RPMI8226 (cell line): ENCODE results near the gene IFRD2.

ENCODE experiments used
- DNase-seq: peaks from one replicate; pipeline ENCODE4 v3.0.0-alpha.2; 2015

Gene IFRD2, protein sequence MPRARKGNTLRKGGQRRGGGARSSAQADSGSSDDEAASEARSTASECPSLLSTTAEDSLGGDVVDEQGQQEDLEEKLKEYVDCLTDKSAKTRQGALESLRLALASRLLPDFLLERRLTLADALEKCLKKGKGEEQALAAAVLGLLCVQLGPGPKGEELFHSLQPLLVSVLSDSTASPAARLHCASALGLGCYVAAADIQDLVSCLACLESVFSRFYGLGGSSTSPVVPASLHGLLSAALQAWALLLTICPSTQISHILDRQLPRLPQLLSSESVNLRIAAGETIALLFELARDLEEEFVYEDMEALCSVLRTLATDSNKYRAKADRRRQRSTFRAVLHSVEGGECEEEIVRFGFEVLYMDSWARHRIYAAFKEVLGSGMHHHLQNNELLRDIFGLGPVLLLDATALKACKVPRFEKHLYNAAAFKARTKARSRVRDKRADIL

DNA sequence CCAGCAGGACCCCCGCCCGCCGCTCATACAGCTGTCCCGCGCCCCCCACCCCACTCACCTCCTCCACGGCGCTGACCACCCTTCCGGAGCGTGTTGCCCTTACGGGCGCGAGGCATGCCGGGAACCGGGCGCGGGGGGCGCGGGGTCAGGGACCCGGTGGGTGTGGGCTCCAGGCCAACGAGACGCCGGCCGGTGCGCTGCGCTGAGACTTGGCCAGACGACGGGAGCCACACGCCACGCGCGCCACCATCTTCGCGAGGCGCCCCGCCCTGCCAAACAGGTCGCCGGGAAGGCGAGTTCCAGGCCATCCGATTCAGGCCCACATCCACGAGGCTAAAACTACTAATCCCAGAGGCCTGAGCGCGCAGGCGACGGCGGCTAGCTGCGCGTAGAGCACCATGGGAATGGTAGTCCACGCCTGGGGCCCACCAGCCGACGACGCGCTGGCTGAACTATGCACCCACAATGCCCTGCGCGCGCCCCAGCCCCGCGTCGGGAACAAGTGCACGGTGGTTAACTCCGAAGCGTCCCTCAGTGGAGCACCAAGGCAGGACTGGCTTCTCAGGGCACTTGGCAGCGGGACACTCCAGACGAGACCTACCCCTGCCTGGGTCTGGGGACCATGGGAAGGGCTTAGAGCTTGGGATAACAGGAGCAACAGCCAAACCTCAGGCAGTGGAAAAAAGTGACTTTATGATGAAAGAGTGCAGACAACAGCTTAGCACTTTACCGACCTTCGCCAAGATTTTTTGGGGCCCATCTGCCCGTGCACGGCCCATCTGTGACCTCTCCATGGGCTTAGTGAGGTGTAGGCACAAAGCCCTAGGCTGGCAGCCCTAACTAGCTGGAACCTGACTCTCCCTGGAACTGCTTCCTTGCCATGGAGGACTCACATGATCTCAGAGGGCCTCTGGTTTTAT lies at the start of gene IFRD2:
Gene IFRD2 (minus strand): TSS at position 271 of the 920 bp plus-strand sequence. CDS start 155 bp downstream, at position 116.
- DNase-seq: peak; percentile 98

GRCh38 chr3:50341537-50341936 lies 49.3 kb upstream of the IFRD2 start:
- no peak for DNase-seq

- DNase-seq: peak; percentile 78
Measured at GRCh38 chr3:50340448-50341329, 48.5 kb upstream of the IFRD2 start, which contains the start of gene RASSF1. Gene RASSF1 (minus strand): TSS chr3:50340836. CDS start chr3:50340805, 31 bp downstream.

DNA sequence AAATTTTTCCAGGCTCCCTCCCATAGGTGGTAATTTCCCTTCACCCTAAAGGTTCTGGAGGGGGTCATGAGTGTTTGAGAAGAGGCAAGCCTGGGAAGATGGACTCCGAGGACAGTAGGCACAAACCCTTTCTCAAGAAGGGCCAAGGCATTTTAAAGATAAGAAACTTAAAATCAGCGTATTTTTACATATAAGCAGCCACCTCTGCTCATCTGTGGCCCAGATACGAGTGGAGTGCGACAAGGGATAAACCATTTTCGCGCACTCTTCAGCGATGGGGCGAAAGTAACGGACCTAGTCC lies 47.9 kb upstream of the IFRD2 start:
- no peak for DNase-seq

DNA sequence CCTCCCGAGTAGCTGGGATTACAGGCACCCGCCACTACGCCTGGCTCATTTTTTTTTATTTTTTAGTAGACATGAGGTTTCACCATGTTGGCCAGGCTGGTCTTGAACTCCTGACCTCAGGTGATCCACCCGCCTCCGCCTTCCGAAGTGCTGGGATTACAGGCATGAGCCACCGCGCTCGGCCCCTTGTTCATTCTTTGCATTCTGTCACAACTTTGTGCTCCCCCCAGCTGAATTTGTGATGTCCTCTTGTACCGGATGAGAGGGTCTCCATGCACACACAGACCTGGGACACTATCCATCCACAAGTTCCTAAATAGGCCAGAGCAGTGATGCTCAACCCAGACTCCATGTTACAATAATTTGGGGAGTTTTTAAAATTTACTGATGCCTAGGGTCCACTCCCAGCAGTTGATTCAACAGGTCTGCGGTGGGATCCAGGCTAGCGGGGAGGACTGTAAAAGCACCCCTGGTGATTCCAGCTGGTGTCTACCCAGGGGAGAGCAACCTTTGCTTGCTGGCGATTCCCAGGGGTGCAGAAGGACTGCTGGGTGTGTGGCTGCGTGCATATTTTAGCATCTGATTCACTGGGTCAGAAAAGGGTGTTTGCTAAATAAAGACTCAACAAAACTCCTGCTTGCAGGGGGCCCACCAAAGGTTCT lies 47.4 kb upstream of the IFRD2 start:
- peak; percentile 32 for DNase-seq

- peak; percentile 40 for DNase-seq
Measured at GRCh38 chr3:50338965-50339364, 46.7 kb upstream of the IFRD2 start.

GRCh38 chr3:50337175-50337861 lies 45.1 kb upstream of the IFRD2 start:
- DNase-seq: peak; percentile 98

DNA sequence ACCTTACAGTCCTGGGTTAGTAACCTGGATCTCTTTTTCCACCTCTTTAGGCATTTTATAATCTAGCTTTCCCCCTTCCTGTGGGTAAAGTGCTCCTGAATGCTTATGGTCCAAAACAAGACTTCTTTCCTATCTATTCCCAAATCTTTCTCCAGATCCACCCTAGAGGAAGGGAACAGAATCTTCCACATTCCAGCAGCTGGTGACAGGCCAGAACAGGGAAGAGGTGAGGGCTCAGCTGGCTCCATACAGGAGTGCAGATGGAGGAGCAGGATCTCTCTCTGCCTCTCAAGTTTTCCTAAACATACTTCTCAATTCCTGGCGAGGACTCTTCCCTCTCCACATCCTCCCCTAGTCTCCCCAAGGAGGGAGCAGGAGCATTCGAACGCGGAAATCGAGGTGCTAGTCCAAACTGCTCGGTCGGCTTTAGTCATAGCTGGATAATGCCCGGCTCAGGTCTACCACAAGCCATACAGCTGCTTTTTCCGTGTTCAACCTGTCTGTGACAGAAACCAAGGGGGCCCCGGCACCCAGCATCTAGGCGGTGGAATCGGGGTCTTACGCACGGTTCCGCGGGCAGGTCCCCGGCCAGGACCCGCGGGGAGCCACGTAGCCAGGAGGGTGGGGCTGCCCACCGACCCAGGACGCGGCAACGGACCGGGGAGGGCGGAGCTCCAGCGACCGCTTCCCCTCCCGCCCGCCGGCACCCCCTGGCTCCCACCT lies 44.4 kb upstream of the IFRD2 start:
- DNase-seq: no peak

- DNase-seq: no peak
Measured at GRCh38 chr3:50334339-50335075, 42.3 kb upstream of the IFRD2 start.

- no peak for DNase-seq
Measured at GRCh38 chr3:50333744-50334328, 41.6 kb upstream of the IFRD2 start.

- DNase-seq: no peak
Measured at GRCh38 chr3:50331364-50331907, 39.2 kb upstream of the IFRD2 start.

DNA sequence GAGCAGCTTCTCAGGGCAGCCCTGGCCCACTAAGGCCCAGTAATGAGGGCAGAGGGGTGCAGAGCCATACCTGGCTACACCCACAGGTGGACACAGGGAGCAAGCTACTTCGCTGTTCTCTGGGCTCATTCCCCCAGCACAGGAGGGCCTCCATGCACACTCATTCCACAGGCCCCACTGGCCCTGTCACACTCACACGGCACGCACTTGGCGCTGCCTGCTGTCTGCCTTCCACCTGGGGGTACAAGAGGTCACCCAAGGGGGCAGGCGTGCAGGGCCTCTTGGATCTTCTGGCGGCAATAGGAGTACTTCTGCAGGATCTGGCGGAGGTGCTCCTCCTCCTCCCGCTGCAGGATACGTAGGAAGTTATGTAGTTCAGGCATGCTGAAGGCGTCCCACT lies 38.1 kb upstream of the IFRD2 start:
- DNase-seq: no peak

- DNase-seq: peak; percentile 98
Measured at GRCh38 chr3:50327943-50328691, 35.9 kb upstream of the IFRD2 start, which contains the start of gene TUSC2. Gene TUSC2 (minus strand): TSS chr3:50328223. CDS start chr3:50328099, 124 bp downstream.

DNA sequence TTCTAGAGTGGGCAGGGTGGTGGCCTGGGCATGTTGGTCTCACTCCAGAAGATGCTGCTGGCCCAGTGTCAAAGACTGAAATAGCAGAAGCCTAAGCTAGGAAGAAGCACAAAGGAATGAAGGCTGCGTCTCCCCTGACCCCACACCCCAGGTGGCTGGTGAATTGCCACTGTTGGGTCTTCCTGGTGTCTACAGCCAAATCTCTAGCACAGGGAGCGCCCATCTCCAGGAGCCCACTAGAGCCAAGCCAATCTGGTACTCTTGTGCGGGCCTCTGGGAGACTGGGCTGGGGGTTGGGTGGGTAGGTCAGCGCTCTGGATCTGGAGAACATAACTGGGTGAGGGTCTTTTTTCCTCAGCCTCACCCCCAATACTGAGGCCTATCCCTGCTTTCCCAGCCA lies 34.9 kb upstream of the IFRD2 start:
- DNase-seq: no peak

- no peak for DNase-seq
Measured at GRCh38 chr3:50326182-50326541, 33.9 kb upstream of the IFRD2 start.

GRCh38 chr3:50325497-50326181 lies 33.4 kb upstream of the IFRD2 start:
- DNase-seq: no peak

- no peak for DNase-seq
Measured at GRCh38 chr3:50325113-50325480, 32.9 kb upstream of the IFRD2 start.
